Transverse colon (tissue), 4 donors: ENCODE data around the gene ATP1A3.

Source experiments
- CTCF ChIP-seq, 5 experiments: fragments of 200-600 bp in 3 of 5; fragments of 450-650 bp in 2 of 5; sonication (generic) in 3 of 5; IDR thresholded peaks; 1 replicate in 2 of 5; 2 replicates in 3 of 5; pipeline ENCODE4 v1.5.1; 2016 to 2017; ENCODE audit warnings: antibody characterized with exemption in 5 of 5, inconsistent platforms in 3 of 5, mild to moderate bottlenecking in 2 of 5, moderate library complexity in 1 of 5
- EP300 ChIP-seq: sonication (generic); formaldehyde crosslinking; IDR thresholded peaks from one replicate; pipeline ENCODE4 v1.6.1; 2017; ENCODE audit warnings: antibody characterized with exemption, low read depth
- POLR2A ChIP-seq: fragments of 450-650 bp; IDR thresholded peaks from one replicate; pipeline ENCODE4 v1.6.1; 2016; ENCODE audit warnings: antibody characterized with exemption, mild to moderate bottlenecking, moderate library complexity
- POLR2AphosphoS5 ChIP-seq, 3 donors: sonication (generic); formaldehyde crosslinking; IDR thresholded peaks; one replicate each; pipeline ENCODE4 v1.6.1; 2016; ENCODE audit warnings: antibody characterized with exemption in 3 of 3

GRCh38 chr19:42022616-42023015, 28.6 kb upstream of the ATP1A3 start:
- no peak for TF ChIP-seq CTCF (IDR thresholded peaks at IDR 0.05)
- TF ChIP-seq POLR2A = no peak
- no peak for TF ChIP-seq EP300
- TF ChIP-seq POLR2AphosphoS5 (IDR thresholded peaks at IDR 0.05) = no peak
